Pons (tissue), 1 donor: ENCODE data around the gene SLC35G1.
A peak's percentile ranks its signal among the peaks of the same experiment; 100 is the strongest.

ENCODE experiments used
- DNase-seq: peaks from one replicate; pipeline ENCODE4 v3.0.0-alpha.2; 2016; ENCODE audit warnings: low spot score

The SLC35G1 gene

DNA sequence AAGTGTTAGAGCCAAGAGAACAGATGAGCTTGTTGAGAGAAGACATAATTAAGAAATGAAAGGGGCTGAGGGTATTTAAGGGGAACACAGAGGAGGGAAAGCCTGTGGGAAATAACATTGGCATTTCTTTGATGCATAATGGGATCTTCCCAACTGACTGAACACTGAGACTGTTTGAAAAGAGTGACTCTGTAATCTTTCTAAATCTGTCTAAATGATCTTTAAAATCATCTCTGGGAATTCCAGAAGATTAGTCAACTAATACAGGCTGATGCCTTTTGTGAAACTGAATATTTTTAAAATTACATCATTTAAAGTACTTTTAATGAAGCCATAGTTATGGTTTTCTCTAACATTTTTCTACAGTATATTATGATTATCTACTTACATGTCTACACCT is 17.4 kb upstream of the SLC35G1 start:
- no peak for DNase-seq

DNA sequence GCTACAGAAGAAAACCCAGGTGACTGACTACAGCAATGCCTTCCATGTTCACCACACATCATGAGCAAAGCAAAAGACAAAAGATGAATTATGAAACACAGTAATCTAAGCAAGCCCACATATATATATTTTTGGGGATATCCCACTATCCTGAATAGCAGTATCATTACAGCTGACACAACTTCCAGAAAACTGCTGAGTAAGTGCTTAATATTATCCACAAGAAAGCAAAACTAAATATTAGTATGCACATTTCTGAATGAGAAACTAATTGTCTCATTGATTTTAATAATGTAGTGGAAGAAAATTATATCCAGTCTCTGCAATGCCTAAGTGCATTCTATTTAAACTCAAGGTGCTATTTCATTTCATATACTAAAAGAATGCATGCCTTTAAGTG is 14.5 kb upstream of the SLC35G1 start:
- DNase-seq: no peak

DNA sequence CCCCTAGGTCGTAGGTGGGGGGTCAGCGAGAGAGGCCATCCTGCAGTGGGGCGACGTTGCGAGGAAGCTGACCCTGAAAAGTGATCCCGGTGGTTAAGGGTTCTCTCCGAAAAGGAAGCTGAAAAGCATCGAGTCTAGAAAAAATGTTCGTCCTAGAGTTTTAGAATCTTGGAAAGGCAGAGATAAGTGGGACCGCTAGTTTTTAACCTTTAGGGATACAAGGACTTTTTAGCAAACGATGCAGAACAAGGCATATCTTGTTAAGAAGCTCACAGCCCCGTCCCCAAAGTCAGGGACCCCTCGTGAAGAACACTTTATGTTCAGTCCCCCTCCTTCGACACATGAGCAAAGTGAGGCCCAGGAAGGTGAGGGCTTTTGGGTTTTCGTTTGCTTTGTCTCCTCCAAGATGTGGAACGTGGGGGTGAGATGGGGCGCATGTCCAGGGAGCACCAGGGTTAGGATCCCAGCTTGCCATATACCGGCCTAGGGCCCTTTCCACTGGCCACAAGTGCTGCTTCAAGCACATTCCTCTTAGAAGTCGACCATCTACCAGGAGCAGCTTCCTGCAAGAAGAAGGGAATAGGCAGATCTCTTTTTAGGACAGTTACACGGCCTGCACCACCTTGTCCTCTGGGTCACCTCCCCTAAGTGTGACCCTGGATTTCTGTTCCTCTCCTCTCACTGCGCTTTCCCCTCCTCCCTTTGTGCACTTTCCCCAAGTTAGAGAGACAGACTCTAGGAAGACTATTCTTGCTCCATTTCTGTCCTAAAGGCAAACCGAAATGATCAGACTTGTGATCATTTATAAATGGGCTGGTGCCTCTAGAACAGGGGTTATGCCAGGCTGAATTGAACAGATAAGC is 969 bp downstream of the SLC35G1 start:
- no peak for DNase-seq

DNA sequence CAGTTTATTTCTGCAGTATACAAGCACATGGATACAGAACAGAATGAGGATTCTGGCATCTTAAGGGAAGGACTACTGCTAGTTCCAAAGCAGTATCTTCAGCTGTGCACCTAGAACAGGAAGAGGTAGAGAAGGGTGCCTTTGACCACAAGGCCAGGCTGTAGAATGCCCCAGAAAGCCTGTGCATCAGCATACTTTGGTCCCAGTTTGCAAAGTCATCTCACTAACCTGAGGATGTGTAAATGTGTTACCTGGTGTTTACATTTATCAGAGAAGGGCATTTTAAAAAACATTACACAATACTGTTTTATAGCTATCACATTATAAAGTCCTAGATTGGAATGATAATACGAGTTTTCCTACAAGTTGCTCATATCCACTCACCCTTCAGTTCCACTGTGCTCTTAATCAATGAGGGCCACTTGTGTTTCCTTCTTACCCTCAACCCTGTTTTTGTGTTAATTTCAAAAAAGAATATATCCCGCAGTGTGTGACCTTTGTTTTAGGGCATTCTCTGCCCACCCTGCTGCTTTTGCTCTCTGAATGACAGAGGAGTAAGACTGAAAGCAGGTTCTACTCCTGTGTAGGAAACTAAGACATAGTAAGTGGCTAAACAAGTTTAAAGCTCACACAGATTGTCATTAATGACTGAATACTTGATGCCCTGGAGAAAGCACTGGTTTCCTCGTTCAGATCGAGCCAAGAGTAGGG is 3.4 kb downstream of the SLC35G1 start:
- no peak for DNase-seq

DNA sequence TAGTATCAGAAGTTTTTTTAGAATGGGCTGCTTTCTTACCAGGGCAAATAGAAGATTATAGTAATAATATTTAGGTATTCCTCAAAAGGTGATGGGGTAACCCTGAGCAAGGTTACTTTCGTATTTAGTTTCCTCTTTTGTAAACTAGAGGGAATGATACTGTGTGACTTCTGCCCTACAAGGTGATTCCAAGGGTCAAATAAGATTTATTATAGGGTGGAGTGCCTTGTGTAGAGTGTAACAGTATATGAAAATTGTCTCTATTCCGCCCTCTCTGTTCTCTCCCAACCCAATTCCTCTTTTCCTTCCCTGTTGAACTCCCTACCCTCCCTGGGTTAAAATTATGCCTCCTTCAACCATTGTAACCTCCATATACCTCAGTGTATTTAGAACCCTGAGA is 5.3 kb downstream of the SLC35G1 start:
- DNase-seq: no peak

DNA sequence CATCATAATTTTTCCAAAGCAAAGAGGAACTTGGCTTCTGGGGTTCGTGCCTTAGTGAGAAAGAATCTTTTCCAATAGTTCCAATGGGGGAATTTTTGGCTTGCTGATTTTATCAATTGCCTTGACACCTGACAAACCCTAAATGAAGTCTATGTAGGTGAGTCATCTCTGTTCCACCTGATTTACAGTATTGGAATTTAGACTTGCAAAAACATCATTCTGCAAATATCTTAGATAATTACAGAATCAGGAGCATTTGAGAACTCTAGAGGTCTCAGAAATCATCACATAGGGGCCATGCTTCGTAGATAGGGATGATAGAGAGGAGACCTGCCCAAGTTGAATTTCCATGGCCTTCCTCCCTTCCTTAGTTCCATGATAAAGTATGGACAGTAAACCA is 9.3 kb downstream of the SLC35G1 start:
- no peak for DNase-seq

DNA sequence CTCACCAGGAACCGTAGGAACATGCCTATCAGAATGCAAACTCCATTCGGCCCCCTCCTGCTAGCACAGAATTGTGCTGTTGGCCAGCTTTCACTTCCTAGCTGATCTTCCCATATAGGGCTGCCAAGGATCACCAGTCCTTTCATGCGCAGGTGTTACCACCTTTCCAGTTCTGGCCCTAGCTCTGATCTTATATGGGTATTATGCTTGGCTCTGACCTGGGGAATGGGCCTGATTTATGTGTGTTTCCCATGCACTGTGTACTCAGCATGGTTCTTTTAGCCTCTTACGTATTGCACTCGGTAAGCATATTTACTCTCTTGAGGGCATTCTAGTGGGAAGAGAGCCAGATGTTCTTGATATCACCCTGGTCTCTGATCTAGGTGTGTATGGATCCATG is 11.1 kb downstream of the SLC35G1 start:
- no peak for DNase-seq

DNA sequence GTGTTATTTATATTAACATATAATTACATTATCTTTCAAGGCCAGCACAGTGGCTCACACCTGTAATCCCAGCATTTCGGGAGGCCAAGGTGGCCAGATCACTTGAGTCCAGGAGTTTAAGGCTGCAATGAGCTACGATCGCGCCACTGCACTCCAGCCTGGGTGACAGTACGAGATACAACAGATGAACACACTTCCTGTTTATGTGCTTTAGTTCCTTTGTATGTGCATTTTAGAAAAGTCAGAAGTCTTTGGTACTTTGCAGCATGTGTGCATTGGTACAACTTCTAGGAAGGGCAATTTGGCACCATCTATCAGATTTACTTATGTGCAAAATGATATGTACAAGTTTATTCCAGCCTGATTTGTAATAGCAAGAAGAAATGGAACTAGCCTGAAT is 13.3 kb downstream of the SLC35G1 start:
- DNase-seq: no peak

DNA sequence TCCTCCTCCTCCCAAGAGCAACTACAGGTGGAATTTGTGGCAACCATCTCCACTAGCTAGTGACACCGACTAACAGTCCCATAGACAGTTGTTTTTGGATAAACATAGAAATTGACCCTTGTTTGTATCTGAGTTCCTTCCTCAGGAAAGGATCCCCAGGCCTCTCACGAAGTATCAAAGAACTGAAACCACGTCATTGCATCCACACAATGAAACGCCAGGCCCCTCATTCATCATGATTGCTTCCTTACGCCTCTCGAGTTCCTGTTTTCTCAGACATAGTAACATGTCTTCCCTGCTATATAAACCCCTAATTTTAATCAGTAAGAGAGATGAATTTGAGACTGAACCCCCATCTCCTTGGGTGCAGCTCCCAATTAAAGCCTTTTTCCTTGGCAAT is 18.1 kb downstream of the SLC35G1 start:
- no peak for DNase-seq

DNA sequence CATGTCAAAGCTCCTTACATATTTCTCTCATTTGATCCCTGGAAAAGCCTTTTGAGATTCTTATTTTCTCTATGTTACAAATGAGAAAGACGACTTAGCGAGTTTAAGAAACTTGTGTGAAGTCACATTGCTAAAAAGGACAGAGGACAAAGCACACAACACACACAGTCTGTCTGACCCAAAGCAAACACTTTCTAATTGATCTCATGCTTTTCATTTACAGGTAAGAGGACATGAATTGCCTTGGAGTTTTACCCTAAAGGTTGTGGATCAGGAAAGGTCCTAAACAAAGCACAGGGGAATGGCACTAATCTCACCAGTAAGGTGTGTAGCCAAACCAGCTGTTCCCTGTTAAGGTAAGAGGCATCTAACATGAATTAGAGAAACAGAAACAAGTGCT is 18.7 kb downstream of the SLC35G1 start:
- DNase-seq: no peak

DNA sequence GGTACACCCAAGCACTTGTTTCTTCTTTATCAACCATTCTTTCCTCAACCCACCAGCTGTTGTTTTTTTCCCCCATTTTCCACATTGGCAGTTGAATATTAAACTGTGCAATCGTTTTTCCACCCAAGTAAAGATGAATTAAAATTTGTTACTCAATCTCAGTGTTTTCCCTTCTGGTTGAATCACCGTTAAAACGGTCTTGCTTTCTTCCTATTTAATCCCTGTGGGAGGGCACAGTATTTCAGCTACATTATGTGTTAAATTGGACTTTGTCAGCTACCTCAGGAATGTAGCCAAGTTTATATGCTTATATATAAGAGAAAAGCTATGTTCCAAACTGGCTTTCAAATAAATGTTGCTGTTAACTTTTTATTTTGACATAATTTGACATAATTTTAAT is 19.9 kb downstream of the SLC35G1 start:
- no peak for DNase-seq

DNA sequence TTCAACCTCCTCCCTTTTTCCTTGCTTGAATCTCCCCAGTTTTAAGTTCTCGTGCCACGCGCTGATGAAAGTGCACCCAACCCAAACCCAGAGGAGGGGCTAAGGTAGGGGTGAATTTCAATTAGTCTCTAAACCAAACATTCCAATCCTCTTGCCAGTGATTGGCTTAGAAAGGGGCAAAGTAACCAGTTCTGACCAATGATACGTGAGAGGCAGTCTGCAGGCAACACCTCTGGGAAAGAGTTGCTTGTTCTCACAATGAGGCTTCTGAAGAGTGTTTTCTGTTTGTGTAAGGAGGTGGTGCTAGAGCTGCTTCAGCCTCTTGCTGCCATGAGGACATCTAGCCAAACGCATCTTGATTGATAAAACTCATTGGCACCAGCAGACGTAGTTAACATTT is 21.8 kb downstream of the SLC35G1 start:
- DNase-seq: no peak

DNA sequence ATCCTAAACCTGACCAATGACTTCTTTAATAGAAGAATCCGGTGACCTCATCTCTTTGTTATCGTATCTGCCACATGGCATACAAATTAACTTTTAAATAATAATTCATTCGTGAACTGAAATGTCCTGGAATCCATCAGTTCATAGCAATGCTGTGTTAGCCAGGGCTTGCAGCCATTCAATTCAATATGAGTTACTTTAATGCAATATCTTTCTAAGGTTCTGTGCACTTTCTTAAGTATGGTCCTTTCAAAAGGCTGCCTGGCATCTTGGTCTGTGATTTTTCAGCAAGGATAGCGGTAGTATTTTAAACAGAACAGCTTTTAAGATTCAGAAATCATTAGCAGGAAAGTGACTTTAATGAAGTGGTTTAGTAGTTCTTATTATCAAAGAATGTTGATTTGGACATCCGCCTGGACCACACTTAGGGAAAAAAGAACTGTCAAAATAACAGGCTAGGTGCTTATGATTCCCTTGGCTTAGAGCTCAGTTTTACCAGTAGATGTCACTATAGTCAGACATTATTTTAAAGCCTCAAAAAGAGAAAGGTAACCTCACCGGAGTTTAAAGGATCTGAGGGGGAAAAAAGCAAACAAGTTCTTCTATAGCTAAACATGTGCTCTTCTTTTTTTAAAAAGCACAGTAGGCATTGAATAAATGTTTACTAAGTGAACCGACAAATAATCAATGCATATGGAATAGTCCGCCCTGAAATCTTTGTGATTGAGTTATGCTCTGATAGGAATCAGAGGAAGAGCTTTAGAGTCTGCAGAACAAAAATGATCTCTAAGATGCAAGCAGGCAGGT is 22.7 kb downstream of the SLC35G1 start:
- peak; percentile 53 for DNase-seq

DNA sequence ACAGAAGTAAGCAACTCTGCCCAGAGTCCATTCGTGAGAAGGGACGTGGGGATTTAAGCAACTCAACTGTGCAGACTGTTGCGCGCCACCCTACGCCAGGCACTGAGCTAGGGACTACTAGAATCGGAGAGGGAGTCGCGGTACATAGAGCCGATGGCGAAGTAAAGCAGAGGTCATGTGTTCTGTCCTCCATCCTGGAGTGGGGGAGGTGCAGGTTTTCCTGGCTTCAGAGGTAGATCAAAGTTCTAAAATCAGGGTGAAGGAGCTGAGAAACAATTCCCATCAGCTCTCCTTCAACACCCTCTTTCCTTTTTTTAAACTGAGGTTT is 23.2 kb downstream of the SLC35G1 start:
- DNase-seq: no peak

DNA sequence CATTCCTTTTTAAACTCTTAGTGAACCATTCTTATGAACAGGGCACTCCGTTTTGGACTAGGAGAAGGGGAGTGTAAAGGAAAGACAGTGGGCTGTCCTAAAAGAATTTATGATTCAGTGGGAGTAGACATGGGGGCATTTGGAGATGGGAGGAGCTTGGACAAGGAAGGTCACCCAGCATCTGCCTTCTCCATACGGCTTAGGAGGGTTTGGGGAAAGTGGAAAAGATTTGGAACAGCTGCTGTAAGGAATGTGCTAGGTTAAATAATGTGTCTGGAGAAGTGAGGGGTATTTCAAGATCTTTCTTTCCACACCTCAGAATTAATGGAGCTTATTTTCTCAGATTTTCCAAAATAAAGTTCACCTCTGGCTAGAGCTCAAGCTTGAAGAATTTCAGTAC is 24.0 kb downstream of the SLC35G1 start:
- DNase-seq: no peak

DNA sequence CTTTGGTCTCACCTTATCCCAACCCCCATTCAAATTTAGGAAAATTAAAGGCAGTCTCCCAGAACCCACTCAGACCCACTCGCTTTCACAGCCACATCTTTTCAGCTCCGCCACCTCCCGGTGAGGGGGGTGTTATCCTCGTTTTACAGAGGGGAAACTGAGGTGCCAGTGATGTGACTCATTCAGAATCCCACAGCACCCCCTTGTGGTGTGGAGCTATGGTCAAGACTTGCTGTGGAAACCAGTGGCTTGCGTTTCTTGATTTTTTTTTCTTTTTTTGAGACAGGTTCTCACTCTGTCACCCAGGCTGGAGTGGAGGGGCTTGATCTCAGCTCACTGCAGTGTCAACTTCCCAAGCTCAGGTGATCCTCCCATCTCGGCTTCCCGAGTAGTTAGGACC is 27.6 kb downstream of the SLC35G1 start:
- DNase-seq: no peak

DNA sequence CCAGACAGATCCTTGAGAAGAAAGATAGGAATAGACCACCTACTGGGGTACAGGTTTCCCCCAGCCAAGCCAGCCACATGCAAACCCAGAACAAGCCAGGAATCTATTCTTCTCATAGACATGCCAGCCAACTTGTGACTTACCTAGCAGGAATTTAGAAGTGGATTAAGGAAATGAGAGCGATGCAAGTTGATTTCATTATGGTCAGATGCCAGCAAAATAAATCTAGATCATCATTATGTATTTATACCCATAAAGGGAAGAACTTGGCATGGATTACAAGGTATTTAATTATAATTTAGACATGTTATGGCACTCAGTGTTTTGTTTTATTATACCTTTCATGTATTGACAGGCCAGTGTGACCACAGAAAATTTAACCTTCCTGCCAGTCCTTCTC is 32.8 kb downstream of the SLC35G1 start:
- DNase-seq: no peak

DNA sequence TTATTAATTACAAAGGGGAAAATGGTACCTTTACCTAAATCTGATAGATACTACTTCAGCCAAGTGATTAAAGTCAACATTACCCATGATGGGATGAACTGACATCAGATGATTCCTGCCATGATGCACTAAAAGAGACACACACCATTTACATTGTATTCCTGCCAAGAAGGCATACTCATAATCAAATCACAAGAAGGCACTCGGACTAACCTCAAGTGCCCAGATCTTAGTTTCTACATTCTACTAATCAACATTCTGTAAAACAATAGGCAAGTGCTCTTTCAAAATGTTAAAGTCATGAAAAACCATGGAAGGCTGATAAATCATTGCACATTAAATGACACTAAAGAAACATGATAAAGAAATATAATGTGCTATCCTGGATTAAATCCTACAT is 44.4 kb downstream of the SLC35G1 start:
- no peak for DNase-seq

DNA sequence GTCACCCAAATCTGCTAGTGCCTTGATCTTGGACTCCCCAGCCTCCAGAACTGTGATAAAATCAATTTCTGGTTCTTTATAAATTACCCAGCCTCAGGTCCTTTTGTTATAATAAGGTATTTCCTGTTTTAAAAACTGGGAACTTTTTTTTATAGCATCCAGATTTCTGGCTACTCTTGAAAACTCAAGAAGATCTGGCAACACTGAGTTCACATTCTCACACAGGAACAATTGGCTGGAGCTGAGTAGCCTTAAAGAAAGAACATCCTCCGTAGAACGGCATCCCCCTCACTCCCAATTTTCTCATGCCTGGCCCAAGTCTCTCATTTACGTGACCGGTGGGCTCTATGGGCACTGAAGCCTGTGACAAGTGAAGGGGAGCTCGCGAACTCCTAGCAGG is 47.1 kb downstream of the SLC35G1 start:
- DNase-seq: no peak

DNA sequence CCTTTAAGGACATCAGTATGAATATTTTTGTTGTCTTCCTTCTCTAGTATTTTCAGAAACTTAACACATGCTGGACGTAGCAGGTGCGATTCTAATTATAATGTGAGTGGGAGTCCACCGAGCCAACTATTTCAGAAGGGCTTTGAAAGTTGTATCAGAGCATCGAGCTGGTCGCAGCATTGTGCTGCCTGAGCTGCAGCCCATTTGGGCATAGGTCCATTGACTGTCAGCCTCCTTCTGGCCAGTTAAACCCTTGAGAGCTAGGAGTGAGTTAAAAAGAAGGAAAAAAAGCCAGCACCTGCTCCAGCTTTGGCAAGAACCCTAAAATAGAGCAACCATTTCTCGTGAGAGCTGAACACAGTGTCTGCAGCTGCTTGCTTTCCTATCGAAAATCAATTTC is 47.8 kb downstream of the SLC35G1 start:
- no peak for DNase-seq

DNA sequence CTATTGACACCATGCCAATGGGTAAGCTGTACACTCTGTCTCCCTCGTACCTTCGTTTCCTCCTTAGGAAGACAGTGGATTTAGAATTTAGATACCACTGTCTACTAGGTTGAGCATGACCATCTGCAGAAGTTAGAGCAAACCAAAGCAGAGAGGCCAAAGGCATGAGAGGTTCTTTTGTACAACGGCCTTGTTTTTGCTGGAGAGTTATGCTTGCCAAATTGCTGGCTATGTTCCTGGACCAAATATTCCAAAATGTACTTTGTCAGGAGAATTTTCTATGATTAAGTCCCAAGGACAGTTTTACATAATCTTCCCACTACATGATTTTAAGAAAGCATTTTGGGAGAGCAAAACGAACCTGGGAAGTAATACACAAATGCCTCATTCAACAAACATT is 52.0 kb downstream of the SLC35G1 start:
- DNase-seq: no peak

DNA sequence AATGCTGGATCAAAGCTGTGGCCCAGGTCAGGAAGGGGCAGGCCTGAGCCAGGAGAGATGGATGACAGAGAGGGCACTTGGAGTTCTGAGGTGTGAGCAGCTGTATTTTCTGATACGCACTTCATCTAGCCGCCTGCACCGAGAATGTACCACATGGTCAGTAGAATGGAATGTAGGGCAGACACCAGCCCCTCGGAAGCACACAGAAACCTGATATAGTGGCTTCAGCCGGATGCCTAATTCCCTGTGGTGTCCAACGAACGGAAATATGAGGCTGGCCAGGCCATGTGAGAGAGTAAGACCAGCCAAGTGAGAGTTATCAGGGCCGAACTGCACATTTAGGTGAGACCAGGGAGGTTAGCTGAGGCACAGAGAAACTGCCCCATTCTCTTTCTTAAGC is 53.3 kb downstream of the SLC35G1 start:
- DNase-seq: no peak

DNA sequence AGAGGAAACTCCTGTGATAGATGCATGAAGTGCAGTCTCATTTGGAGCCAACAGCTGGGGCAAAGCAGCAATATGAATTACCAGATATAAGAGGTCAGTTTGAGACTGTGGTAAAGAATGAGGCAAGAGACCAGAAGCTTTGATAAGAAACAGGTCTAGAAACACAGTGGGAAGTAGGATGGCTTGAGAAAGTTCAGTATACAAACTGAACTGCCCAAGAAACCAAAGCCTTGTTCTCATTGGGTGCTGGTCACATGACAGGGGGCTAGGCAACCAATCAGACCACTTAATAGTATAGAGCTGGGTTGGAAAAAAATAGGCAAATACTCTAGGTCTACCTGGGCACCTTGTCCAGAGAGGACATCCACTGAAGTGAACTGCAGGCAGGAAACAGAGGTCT is 53.7 kb downstream of the SLC35G1 start:
- DNase-seq: no peak
